ENCODE results near the gene KANSL2. TPM values are rescaled to one million over a fixed set of nuclear protein-coding genes. Genes with fewer than 3 reads are reported as not detected.
"Not testable (repeated sequence)": the region's sequence is repeated elsewhere in the genome, so short reads cannot be mapped to it uniquely, and the experiment has no call there.

The KANSL2 gene
- total and polyA plus RNA-seq, 3 donors from 2014 or later = 57.0 to 98.4 (median 84.8) TPM

DNA sequence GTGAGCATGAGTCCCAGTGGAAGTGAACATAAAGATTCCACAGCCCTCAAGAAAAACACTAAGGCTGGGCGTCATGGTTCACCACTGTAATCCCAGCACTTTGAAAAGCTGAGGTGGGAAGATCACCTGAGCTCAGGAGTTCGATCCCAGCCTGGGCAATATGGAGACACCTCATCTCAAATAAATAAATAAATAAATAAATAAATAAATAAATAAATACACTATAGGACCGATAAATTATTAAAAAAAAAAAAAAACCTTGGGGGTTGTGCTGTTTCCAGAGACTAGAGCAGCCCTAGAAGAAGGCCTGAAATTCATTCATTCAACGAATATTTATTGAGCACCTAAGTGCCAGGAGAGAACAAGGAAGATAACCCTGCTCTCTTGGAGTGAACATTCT, 1.5 kb upstream of the KANSL2 start:
- WGBS, 2 donors = 67 to 72% methylated on average over 4 of the region's 4 CpGs
- Histone ChIP-seq H3K36me3 (ENCODE audit: low read depth, missing control alignments) (no peaks in the 10 kb centered on the region), H3K4me3 (no peak overlapping the region), H3K4me1 (peaks cover 15% of the 10 kb centered on the region), H3K27ac (no peak overlapping the region), H3K9me3 (no peaks in the 10 kb centered on the region), H3K27me3 (no peaks in the 10 kb centered on the region)
- intact Hi-C loops (cut with DNase I; ENCODE audit: low total_unique reads) = no loop called here
- no peak for DNase-seq
- TF ChIP-seq, protein P1, sequence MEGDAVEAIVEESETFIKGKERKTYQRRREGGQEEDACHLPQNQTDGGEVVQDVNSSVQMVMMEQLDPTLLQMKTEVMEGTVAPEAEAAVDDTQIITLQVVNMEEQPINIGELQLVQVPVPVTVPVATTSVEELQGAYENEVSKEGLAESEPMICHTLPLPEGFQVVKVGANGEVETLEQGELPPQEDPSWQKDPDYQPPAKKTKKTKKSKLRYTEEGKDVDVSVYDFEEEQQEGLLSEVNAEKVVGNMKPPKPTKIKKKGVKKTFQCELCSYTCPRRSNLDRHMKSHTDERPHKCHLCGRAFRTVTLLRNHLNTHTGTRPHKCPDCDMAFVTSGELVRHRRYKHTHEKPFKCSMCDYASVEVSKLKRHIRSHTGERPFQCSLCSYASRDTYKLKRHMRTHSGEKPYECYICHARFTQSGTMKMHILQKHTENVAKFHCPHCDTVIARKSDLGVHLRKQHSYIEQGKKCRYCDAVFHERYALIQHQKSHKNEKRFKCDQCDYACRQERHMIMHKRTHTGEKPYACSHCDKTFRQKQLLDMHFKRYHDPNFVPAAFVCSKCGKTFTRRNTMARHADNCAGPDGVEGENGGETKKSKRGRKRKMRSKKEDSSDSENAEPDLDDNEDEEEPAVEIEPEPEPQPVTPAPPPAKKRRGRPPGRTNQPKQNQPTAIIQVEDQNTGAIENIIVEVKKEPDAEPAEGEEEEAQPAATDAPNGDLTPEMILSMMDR (IDR thresholded peaks at IDR 0.05) = no peak
- no peak for TF ChIP-seq POLR2A (IDR thresholded peaks at IDR 0.05)

DNA sequence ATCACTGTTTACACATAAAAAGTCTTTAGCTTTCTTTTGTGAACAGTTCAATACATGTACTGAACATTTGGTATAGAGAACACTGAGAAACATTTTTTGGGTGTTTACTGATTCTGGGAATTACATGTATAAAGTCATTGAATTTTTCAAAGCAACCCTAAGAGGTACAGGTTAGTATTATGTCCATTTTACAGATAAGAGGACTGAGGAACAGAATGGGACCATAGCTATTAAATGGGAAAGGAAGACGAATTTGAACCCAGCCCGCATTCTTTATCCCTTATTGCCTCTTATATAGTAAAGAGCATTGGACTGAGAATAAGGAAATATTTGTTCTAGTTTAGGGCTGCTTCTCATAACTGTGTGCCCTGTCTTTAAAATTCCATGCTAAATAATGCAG, 889 bp upstream of the KANSL2 start:
- TF ChIP-seq, protein P1 (IDR thresholded peaks at IDR 0.05) = no peak
- no peak for TF ChIP-seq POLR2A (IDR thresholded peaks at IDR 0.05)
- intact Hi-C loops (cut with DNase I; ENCODE audit: low total_unique reads) = no loop called here
- Histone ChIP-seq H3K4me1 (peaks cover 15% of the 10 kb centered on the region), H3K36me3 (ENCODE audit: low read depth, missing control alignments) (no peaks in the 10 kb centered on the region), H3K27me3 (no peaks in the 10 kb centered on the region), H3K9me3 (no peaks in the 10 kb centered on the region), H3K4me3 (peak overlapping the region; percentile 72 to 97), H3K27ac (no peak overlapping the region)
- DNase-seq = no peak
- WGBS, 2 donors = 58 to 69% methylated on average over 2 of the region's 2 CpGs

DNA sequence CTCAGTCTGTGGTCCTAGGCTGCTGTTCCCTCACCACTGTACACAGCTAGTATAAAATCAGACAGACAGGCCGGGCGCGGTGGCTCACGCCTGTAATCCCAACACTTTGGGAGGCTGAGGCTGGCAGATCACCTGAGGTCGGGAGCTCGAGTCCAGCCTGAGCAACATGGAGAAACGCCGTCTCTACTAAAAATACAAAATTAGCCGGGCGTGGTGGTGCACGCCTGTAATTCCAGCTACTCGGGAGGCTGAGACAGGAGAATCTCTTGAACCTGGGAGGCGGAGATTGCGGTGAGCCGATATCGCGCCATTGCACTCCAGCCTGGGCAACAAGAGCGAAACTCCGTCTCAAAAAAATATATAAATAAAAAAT, 481 bp upstream of the KANSL2 start:
- H3K27me3 ChIP-seq; intact Hi-C loops (cut with DNase I; ENCODE audit: low total_unique reads): not testable (repeated sequence)
- 14 to 16% methylated on average over 19 of the region's 19 CpGs for WGBS, 2 donors

DNA sequence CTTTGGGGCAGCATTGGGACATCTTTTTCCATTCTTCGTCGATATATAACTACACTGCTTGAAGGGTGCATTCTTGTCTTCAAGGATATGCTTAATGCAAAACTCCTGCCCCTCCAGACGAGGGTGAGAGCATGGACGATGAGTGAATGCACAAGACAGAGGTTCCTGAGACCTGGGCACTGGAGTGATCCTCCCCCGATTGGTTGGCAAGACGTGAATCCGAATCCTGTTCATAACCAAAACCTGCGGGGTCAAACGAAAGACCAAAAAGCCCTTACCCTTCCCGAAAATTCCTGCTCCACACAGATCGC, 684 bp downstream of the KANSL2 start:
- TF ChIP-seq, protein P1 (IDR thresholded peaks at IDR 0.05) = no peak
- TF ChIP-seq POLR2A (IDR thresholded peaks at IDR 0.05) = no peak
- intact Hi-C loops (cut with DNase I; ENCODE audit: low total_unique reads) = no loop called here
- H3K9me3 ChIP-seq = no peaks in the 10 kb centered on the region
- peaks cover 15% of the 10 kb centered on the region for H3K4me1 ChIP-seq
- H3K27ac ChIP-seq = peak overlapping the region; percentile 90 to 94
- H3K36me3 ChIP-seq (ENCODE audit: low read depth, missing control alignments) = no peaks in the 10 kb centered on the region
- 0 to 3% methylated on average over 7 to 11 of the region's 11 CpGs for WGBS, 2 donors
- H3K4me3 ChIP-seq = peak overlapping the region; percentile 72 to 97
- DNase-seq = no peak
- H3K27me3 ChIP-seq = no peaks in the 10 kb centered on the region

More for the DNA sequence above, 481 bp upstream of the KANSL2 start:
- not testable (repeated sequence) for H3K36me3 ChIP-seq (ENCODE audit: low read depth, missing control alignments); DNase-seq; H3K9me3 ChIP-seq
- H3K4me3 ChIP-seq = peak overlapping the region; percentile 72 to 97
- peak overlapping the region in 1 of 2 donors; percentile 53 for H3K27ac ChIP-seq
- H3K4me1 ChIP-seq = peaks cover 15% of the 10 kb centered on the region

DNA sequence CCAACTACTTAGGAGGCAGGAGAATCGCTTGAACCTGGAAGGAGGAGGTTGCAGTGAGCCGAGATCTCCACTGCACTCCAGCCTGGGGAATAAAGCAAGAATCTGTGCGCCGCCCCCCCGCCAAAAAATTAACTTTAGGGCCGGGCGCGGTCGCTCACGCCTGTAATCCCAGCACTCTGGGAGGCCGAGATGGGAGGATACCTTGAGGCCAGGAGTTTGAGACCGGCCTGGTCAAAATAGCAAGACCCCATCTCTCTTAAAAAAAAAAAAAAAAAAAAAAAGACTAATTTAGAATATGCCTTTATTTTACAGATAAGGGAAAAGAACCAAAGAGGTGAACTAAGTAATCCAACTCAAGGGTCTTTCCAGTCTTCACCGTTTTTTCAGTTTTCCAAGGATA, 1.2 kb downstream of the KANSL2 start:
- no peaks in the 10 kb centered on the region for H3K27me3 ChIP-seq
- TF ChIP-seq, protein P1 (IDR thresholded peaks at IDR 0.05) = no peak
- no peak for TF ChIP-seq POLR2A (IDR thresholded peaks at IDR 0.05)
- H3K36me3 ChIP-seq (ENCODE audit: low read depth, missing control alignments) = no peaks in the 10 kb centered on the region
- H3K4me1 ChIP-seq = peaks cover 15% of the 10 kb centered on the region
- peak overlapping the region; percentile 72 to 97 for H3K4me3 ChIP-seq
- intact Hi-C loops (cut with DNase I; ENCODE audit: low total_unique reads) = no loop called here
- no peak overlapping the region for H3K27ac ChIP-seq
- DNase-seq = no peak
- WGBS, 2 donors = 33 to 69% methylated on average over 13 of the region's 13 CpGs
- H3K9me3 ChIP-seq = no peaks in the 10 kb centered on the region

Measured in testis (tissue), 3 donors.